HepG2 (cell line): ENCODE results near the gene MAP3K3. TPM values are rescaled to one million over a fixed set of nuclear protein-coding genes. Genes with fewer than 3 reads are reported as not detected.

Source experiments
- CC2D1A ChIP-seq: sonication (generic); formaldehyde crosslinking; IDR thresholded peaks from 2 replicates; pipeline ENCODE4 v1.8.1; 2023; ENCODE audit warnings: mild to moderate bottlenecking, missing genetic modification reagents
- CREBL2 ChIP-seq: sonication (generic); formaldehyde crosslinking; IDR thresholded peaks from 2 replicates; pipeline ENCODE4 v1.8.1; 2023; ENCODE audit warnings: missing genetic modification reagents, mild to moderate bottlenecking, borderline replicate concordance
- ETS1 ChIP-seq: sonication (generic); formaldehyde crosslinking; IDR thresholded peaks from 2 replicates; pipeline ENCODE4 v1.4.0; 2020; ENCODE audit warnings: missing genetic modification reagents
- ETV5 ChIP-seq: IDR thresholded peaks from 2 replicates; pipeline ENCODE4 v1.6.1; 2018; ENCODE audit warnings: missing biosample characterization, missing genetic modification reagents, inconsistent platforms, borderline replicate concordance
- HNF4G ChIP-seq, 2 experiments: sonication (generic) in 1 of 2; formaldehyde crosslinking in 1 of 2; IDR thresholded peaks; 2 replicates each; pipeline versions ENCODE4 v1.4.0 to v1.6.1; 2011 to 2020; ENCODE audit warnings: borderline replicate concordance in 2 of 2, low read depth in 2 of 2, mild to moderate bottlenecking in 2 of 2, low read length in 1 of 2, missing genetic modification reagents in 1 of 2, moderate library complexity in 1 of 2
- HNRNPL ChIP-seq: fragments of 200-400 bp; formaldehyde crosslinking; IDR thresholded peaks from 2 replicates; pipeline ENCODE4 v1.6.1; 2017; ENCODE audit warnings: mild to moderate bottlenecking, low read depth, low read length
- KAT2B ChIP-seq: fragments of 150-350 bp; IDR thresholded peaks from 2 replicates; pipeline ENCODE4 v1.6.1; 2014; ENCODE audit warnings: low read depth, low read length, borderline replicate concordance
- KDM6A ChIP-seq: IDR thresholded peaks from 2 replicates; pipeline ENCODE4 v1.6.1; 2016; ENCODE audit warnings: low read depth
- POGZ ChIP-seq: sonication (generic); formaldehyde crosslinking; IDR thresholded peaks from 2 replicates; pipeline ENCODE4 v1.4.0; 2020; ENCODE audit warnings: mild to moderate bottlenecking, missing genetic modification reagents
- REXO4 ChIP-seq: sonication (generic); formaldehyde crosslinking; IDR thresholded peaks from 2 replicates; pipeline ENCODE4 v1.8.0; 2022; ENCODE audit warnings: missing genetic modification reagents, mild to moderate bottlenecking, borderline replicate concordance
- SIN3B ChIP-seq: fragments of 150-350 bp; IDR thresholded peaks from 2 replicates; pipeline ENCODE4 v1.6.1; 2014; ENCODE audit warnings: low read length
- SMARCC2 ChIP-seq: fragments of 450-650 bp; IDR thresholded peaks from 2 replicates; pipeline ENCODE4 v1.6.1; 2017; ENCODE audit warnings: antibody characterized with exemption, mild to moderate bottlenecking
- SRSF4 ChIP-seq: fragments of 200-400 bp; formaldehyde crosslinking; IDR thresholded peaks from one replicate; pipeline ENCODE4 v1.6.1; 2018; ENCODE audit warnings: mild to moderate bottlenecking, low read depth, low read length, moderate library complexity; ENCODE audit not compliant: poor library complexity, severe bottlenecking
- SYNCRIP ChIP-seq: fragments of 200-400 bp; formaldehyde crosslinking; IDR thresholded peaks from 2 replicates; pipeline ENCODE4 v1.6.1; 2018; ENCODE audit warnings: mild to moderate bottlenecking, low read depth, low read length; ENCODE audit not compliant: insufficient read depth
- TARDBP ChIP-seq: sonication (generic); formaldehyde crosslinking; IDR thresholded peaks from 2 replicates; pipeline ENCODE4 v1.8.0; 2022; ENCODE audit warnings: mild to moderate bottlenecking, missing genetic modification reagents
- THAP11 ChIP-seq: IDR thresholded peaks from 2 replicates; pipeline ENCODE4 v1.6.1; 2016; ENCODE audit warnings: missing biosample characterization, missing genetic modification reagents
- ZEB1 ChIP-seq: IDR thresholded peaks from 2 replicates; pipeline ENCODE4 v1.6.1; 2012; ENCODE audit warnings: mild to moderate bottlenecking, low read depth, inconsistent platforms; ENCODE audit not compliant: insufficient replicate concordance
- ZKSCAN8 ChIP-seq: IDR thresholded peaks from 2 replicates; pipeline ENCODE4 v1.6.1; 2016; ENCODE audit warnings: borderline replicate concordance, missing genetic modification reagents, missing compliant biosample characterization
- ZNF143 ChIP-seq: sonication (generic); formaldehyde crosslinking; IDR thresholded peaks from 2 replicates; pipeline ENCODE4 v1.4.0; 2020; ENCODE audit warnings: missing genetic modification reagents
- ZNF510 ChIP-seq: sonication (generic); formaldehyde crosslinking; IDR thresholded peaks from 2 replicates; pipeline ENCODE4 v1.4.0; 2020; ENCODE audit warnings: low read depth, mild to moderate bottlenecking, missing genetic modification reagents
- ZNF589 ChIP-seq: sonication (generic); formaldehyde crosslinking; conservative IDR thresholded peaks from 2 replicates; pipeline ENCODE4 v1.8.0; 2022; ENCODE audit warnings: mild to moderate bottlenecking, moderate library complexity, missing genetic modification reagents
- ZNF781 ChIP-seq: sonication (generic); formaldehyde crosslinking; IDR thresholded peaks from 2 replicates; pipeline ENCODE4 v1.5.1; 2020; ENCODE audit warnings: borderline replicate concordance, mild to moderate bottlenecking, missing genetic modification reagents; ENCODE audit errors: not compliant biosample characterization
- polyA plus RNA-seq, 8 experiments: library from polyadenylated mRNA; depleted of rRNA in 3 of 8; stranded (reverse) in 7 of 8; unstranded in 1 of 8; fragments of >200 nt; fragmentation: Illumina TruSeq in 4 of 8; extraction: Trizol in 4 of 8; gene quantifications; 2 replicates each; pipeline versions ENCODE4 v1.2.1 to v1.2.3, GENCODE V29; 2011 to 2016; ENCODE audit warnings: low read depth in 4 of 8, missing spikeins in 1 of 8, mixed read lengths in 1 of 8; ENCODE audit not compliant: insufficient read depth in 1 of 8
- total RNA-seq, 5 experiments: library from RNA; depleted of rRNA; stranded (reverse); fragments of >200 nt; fragmentation: Illumina TruSeq; extraction: Trizol; gene quantifications; 2 replicates each; pipeline ENCODE4 v1.2.3, GENCODE V29; 2016; ENCODE audit warnings: low read depth in 1 of 5
- TF ChIP-seq, protein P1 (sequence below): sonication (generic); formaldehyde crosslinking; IDR thresholded peaks from 2 replicates; pipeline ENCODE4 v1.8.1; 2023; ENCODE audit warnings: mild to moderate bottlenecking, missing genetic modification reagents, borderline replicate concordance
- TF ChIP-seq, protein P2 (sequence below): sonication (generic); formaldehyde crosslinking; IDR thresholded peaks from 2 replicates; pipeline ENCODE4 v1.5.1; 2020; ENCODE audit warnings: mild to moderate bottlenecking, missing genetic modification reagents, moderate library complexity
- TF ChIP-seq, protein P3 (sequence below): sonication (generic); formaldehyde crosslinking; IDR thresholded peaks from 2 replicates; pipeline ENCODE4 v1.4.0; 2020; ENCODE audit warnings: missing genetic modification reagents, borderline replicate concordance

MAP3K3 gene
- total and polyA plus RNA-seq, 2 of the 13 experiments (the other 11 are each of a cell fraction or from before 2014, with no cell fraction given) = 17.7 to 21.8 TPM

GRCh38 chr17:63621684-63622573 is at the start of gene MAP3K3 (continued):
- TF ChIP-seq ZNF781 (peak; percentile 96), HNF4G (IDR thresholded peaks at IDR 0.05; ENCODE audit: borderline replicate concordance, low read depth, low read length) (no peak), HNF4G (CRISPR knock-in tag; IDR thresholded peaks at IDR 0.05; ENCODE audit: borderline replicate concordance, low read depth) (no peak; the same call in 1 of the 2 replicates), HNRNPL (0 out of 2 replicates have a peak, but pooled peaks have one; percentile 40), ETV5 (CRISPR knock-in tag) (peak; percentile 54), SRSF4 (no peak), SMARCC2 (no peak), ZNF510 (CRISPR knock-in tag) (no peak), THAP11 (CRISPR knock-in tag) (0 out of 2 replicates have a peak, but pooled peaks have one; percentile 36), KAT2B (no peak), POGZ (CRISPR knock-in tag) (peak; percentile 85), REXO4 (CRISPR knock-in tag) (no peak), ZEB1 (peak; percentile 67), ZKSCAN8 (CRISPR knock-in tag) (peak; percentile 61; the same call in 1 of the 2 replicates), KDM6A (CRISPR knock-in tag) (no peak), CREBL2 (CRISPR knock-in tag) (peak; percentile 80; the same call in 1 of the 2 replicates), ZNF589 (CRISPR knock-in tag) (no peak), ZNF143 (CRISPR knock-in tag) (no peak; the same call in 1 of the 2 replicates), ETS1 (CRISPR knock-in tag) (no peak), TARDBP (CRISPR knock-in tag) (peak; percentile 19; the same call in 1 of the 2 replicates), SIN3B (peak; percentile 40; the same call in 1 of the 2 replicates), SYNCRIP (no peak), CC2D1A (CRISPR knock-in tag) (no peak)
- TF ChIP-seq, protein P1, sequence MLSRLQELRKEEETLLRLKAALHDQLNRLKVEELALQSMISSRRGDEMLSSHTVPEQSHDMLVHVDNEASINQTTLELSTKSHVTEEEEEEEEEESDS = no peak
- TF ChIP-seq, protein P2, sequence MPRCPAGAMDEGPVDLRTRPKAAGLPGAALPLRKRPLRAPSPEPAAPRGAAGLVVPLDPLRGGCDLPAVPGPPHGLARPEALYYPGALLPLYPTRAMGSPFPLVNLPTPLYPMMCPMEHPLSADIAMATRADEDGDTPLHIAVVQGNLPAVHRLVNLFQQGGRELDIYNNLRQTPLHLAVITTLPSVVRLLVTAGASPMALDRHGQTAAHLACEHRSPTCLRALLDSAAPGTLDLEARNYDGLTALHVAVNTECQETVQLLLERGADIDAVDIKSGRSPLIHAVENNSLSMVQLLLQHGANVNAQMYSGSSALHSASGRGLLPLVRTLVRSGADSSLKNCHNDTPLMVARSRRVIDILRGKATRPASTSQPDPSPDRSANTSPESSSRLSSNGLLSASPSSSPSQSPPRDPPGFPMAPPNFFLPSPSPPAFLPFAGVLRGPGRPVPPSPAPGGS = peak; percentile 89; the same call in 1 of the 2 replicates
- TF ChIP-seq, protein P3, sequence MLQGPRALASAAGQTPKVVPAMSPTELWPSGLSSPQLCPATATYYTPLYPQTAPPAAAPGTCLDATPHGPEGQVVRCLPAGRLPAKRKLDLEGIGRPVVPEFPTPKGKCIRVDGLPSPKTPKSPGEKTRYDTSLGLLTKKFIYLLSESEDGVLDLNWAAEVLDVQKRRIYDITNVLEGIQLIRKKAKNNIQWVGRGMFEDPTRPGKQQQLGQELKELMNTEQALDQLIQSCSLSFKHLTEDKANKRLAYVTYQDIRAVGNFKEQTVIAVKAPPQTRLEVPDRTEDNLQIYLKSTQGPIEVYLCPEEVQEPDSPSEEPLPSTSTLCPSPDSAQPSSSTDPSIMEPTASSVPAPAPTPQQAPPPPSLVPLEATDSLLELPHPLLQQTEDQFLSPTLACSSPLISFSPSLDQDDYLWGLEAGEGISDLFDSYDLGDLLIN = peak; percentile 93; the same call in 1 of the 2 replicates
